Smooth muscle cell of the pulmonary artery (primary cell): ENCODE measurements around the gene TMEM44. TPM values are rescaled to one million over a fixed set of nuclear protein-coding genes. Genes with fewer than 3 reads are reported as not detected.

ENCODE experiments used
- total RNA-seq: library from RNA; depleted of rRNA; stranded (reverse); fragments of >200 nt; gene quantifications from 2 replicates; pipeline ENCODE4 v1.2.3, GENCODE V29; 2014

TMEM44 gene, protein sequence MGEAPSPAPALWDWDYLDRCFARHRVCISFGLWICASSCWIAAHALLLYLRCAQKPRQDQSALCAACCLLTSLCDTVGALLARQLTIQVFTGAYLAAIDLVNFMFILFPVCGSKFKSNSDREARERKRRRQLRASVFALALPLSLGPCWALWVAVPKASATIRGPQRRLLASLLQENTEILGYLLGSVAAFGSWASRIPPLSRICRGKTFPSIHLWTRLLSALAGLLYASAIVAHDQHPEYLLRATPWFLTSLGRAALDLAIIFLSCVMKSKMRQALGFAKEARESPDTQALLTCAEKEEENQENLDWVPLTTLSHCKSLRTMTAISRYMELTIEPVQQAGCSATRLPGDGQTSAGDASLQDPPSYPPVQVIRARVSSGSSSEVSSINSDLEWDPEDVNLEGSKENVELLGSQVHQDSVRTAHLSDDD
- total RNA-seq = 25.3 and 33.5 TPM in 2 replicates

DNA sequence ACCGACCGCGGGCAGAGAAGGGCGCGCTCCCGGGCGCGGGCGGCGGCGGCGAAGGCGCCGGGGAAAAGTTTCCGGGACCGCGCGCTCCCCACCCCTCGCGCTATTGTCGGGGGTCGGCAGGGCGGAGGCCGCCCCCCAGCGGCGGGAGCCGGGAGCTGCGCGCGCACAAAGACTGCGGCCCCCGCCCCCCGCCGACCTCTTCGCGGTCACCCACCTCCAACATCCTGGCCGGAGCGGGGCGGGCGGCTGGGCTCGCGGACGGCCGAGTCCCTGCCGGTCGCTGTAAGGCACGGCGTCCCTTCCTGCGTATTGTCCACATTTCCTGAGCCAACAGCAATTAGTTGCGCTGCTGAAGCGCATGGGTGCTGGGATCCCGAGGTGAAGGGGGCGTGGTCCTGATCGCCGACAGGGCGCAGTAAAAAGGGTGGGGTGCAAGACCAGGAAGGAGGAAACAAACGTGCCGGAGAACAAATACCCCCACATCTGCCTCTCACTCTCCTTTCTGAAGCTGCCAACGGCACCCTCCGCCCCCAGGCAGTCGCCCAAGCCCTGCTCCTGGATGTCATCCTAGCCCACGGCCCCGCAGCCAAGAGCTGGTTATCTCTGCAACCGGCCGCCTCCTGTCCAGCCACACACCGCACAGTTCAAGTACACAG lies at the start of gene TMEM44:
Gene TMEM44 (minus strand): TSS at position 71 of the 656 bp plus-strand sequence. CDS start 204 bp downstream, outside the sequence.

DNA sequence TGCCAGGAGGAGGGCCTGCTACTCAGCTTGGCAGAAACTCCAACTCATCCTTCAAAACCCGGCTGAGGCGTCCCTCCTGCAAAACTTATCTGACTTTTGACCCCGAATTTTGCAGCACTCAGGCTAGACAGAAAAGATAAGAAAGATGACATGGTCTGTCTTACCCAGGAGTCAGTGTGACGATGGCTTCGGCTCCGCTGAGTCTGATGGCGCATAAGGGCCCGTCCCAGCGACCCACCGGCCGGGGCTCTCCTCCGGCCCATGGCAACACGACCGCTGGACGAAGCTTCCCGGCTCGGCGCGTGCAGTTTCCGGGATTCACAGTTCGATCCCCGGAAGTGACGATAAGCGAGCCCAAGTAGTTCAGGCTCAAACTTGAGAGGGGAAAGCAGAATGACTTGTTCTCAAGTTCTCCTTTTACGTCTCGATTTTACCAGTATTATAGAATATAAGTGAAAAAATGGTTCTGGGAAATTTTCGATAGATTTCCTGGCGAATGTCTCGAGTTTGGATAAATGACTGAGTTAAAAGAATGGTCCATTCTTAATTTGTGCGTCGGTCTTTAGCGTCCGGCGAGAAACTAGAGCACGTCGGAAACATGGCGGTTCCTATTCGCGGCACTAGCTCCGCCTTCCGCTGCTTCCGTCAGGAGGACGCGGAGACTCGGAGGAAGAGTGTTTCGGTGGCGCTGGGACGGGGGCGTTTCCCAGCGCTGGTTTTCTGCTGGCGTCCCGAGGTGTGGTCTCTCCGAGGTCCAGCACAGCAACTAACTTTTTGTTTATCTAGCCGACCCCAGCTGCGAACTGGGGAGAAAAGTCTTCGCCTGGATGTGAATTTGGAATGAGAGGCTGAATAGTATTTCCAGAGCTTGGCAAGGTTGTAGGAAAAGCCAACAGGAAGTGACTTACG lies 38.9 kb upstream of the TMEM44 start, which contains the start of gene LSG1:
Gene LSG1 (minus strand): TSS at position 292 of the 909 bp plus-strand sequence. CDS start 29 bp downstream, at position 263.

Other genes with a start within 250 kb of the TMEM44 start
- gene GP5, start 234.2 kb downstream of the TMEM44 start, total RNA-seq = 0.33 and 0.69 TPM in 2 replicates
- gene ATP13A3, start 146.4 kb downstream of the TMEM44 start, total RNA-seq = 808 and 913 TPM in 2 replicates
- 25.9 and 33.4 TPM in 2 replicates for gene LSG1, start 38.8 kb upstream of the TMEM44 start, total RNA-seq
- gene FAM43A, start 52.5 kb upstream of the TMEM44 start, total RNA-seq = 23.8 and 31.5 TPM in 2 replicates